ENCODE measurements around the gene RNU1-4. TPM values are rescaled to one million over a fixed set of nuclear protein-coding genes. Genes with fewer than 3 reads are reported as not detected.
"Not testable (repeated sequence)": the region's sequence is repeated elsewhere in the genome, so short reads cannot be mapped to it uniquely, and the experiment has no call there.

RNU1-4 gene
- total RNA-seq (17,380 TPM), polyA plus RNA-seq (not detected)
- long read RNA-seq, donor 1 = 0 reads
- long read RNA-seq, donor 2 = 0 reads
- long read RNA-seq, donor 3, partial matches to known transcripts = 0 of 4 reads
- long read RNA-seq, donor 3, other reads (novel, unspliced or antisense) = 0 of 4 reads
- long read RNA-seq, donor 4 = 0 reads
- long read RNA-seq, donor 5, partial matches to known transcripts = 0 of 2 reads
- long read RNA-seq, donor 5, other reads (novel, unspliced or antisense) = 0 of 2 reads
- long read RNA-seq, donor 6, partial matches to known transcripts = 0 of 1 reads
- long read RNA-seq, donor 6, other reads (novel, unspliced or antisense) = 0 of 1 reads
- long read RNA-seq, donor 7 = 0 reads
- long read RNA-seq, donor 8 = 0 reads
- long read RNA-seq, donor 9, partial matches to known transcripts = 0 of 1 reads
- long read RNA-seq, donor 9, other reads (novel, unspliced or antisense) = 0 of 1 reads
- long read RNA-seq, donor 10 = 0 reads

DNA sequence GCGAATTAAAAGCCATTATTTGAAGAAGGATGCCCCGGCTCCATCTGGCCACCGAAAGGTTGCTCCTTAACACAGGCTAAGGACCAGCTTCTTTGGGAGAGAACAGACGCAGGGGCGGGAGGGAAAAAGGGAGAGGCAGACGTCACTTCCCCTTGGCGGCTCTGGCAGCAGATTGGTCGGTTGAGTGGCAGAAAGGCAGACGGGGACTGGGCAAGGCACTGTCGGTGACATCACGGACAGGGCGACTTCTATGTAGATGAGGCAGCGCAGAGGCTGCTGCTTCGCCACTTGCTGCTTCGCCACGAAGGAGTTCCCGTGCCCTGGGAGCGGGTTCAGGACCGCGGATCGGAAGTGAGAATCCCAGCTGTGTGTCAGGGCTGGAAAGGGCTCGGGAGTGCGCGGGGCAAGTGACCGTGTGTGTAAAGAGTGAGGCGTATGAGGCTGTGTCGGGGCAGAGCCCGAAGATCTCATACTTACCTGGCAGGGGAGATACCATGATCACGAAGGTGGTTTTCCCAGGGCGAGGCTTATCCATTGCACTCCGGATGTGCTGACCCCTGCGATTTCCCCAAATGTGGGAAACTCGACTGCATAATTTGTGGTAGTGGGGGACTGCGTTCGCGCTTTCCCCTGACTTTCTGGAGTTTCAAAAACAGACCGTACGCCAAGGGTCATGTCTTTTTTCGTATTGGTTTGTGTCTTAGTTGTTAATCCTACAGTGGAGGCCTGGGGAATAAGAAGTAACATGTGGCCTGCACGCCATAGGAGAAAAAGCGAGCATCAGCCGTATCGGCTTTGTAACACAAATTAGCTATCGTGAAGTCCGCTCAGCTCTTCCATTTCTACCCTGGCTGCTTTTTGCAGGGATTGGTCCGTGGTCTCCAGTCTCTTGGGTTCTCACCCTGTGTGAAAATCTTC, at the start of gene RNU1-4:
TSS of gene RNU1-4 (plus strand) at position 470 of the 918 bp plus-strand sequence.
- not testable (repeated sequence) for DNase-seq (ENCODE audit: low read depth in 6 of 9, low spot score in 9 of 9); H3K9me3 ChIP-seq (ENCODE audit: control insufficient read depth in 2 of 2, insufficient read depth in 1 of 2, low read length in 1 of 2); H3K27me3 ChIP-seq (ENCODE audit: control insufficient read depth in 2 of 2, insufficient read depth in 1 of 2, low read length in 1 of 2); H3K4me3 ChIP-seq (ENCODE audit: low read length in 2 of 2); H3K4me1 ChIP-seq (ENCODE audit: control insufficient read depth in 2 of 2, insufficient read depth in 2 of 2, low read length in 2 of 2); H3K27ac ChIP-seq (ENCODE audit: low read depth in 1 of 2, low read length in 1 of 2); H3K36me3 ChIP-seq (ENCODE audit: control insufficient read depth in 2 of 2, insufficient read depth in 2 of 2, low read length in 1 of 2)
- WGBS = no CpG with 5 or more reads among the region's 46 CpGs

DNA sequence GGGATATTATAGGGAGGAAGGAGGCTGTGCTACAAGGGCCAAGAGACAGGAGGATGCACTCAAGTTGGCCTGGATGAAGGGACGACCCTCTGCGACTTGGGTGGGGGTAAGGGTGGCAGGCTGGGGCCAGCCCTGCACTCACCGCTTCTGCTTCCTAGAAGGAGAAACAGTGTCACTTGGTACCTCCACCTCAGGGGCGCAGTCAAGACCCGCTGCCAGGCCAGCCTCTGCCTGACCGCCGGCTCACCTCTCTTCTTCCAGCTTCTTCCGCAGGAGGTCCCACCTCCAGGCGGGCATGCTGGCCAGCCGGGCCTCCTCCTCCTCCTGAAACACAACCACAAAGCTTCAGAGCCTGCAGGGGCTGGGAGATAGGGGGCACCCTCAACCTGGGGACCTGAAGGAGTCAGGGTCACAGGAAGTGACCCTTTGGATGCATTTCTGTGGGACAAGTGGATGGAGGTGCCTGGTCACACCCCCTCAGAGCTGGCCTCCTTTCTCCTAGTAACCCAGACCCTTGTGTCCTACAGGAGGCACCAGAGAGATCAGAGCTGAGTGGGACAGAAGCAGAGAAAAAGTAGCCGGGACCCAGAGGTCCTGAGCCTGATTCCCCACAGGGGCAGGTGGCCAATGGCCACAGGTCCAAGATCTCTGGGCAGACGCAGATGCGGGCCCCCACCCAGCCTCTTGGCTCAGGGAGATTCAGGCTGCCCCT, 49.2 kb upstream of the RNU1-4 start:
- H3K27me3 ChIP-seq (ENCODE audit: control insufficient read depth in 2 of 2, insufficient read depth in 1 of 2, low read length in 1 of 2) = peaks cover 0 to 21% of the 10 kb centered on the region in 2 donors
- H3K9me3 ChIP-seq (ENCODE audit: control insufficient read depth in 2 of 2, insufficient read depth in 1 of 2, low read length in 1 of 2); H3K4me1 ChIP-seq (ENCODE audit: control insufficient read depth in 2 of 2, insufficient read depth in 2 of 2, low read length in 2 of 2); H3K4me3 ChIP-seq (ENCODE audit: low read length in 2 of 2); H3K27ac ChIP-seq (ENCODE audit: low read depth in 1 of 2, low read length in 1 of 2); H3K36me3 ChIP-seq (ENCODE audit: control insufficient read depth in 2 of 2, insufficient read depth in 2 of 2, low read length in 1 of 2); DNase-seq (ENCODE audit: low read depth in 6 of 9, low spot score in 9 of 9): not testable (repeated sequence)
- 98% methylated on average over 7 of the region's 13 CpGs for WGBS

DNA sequence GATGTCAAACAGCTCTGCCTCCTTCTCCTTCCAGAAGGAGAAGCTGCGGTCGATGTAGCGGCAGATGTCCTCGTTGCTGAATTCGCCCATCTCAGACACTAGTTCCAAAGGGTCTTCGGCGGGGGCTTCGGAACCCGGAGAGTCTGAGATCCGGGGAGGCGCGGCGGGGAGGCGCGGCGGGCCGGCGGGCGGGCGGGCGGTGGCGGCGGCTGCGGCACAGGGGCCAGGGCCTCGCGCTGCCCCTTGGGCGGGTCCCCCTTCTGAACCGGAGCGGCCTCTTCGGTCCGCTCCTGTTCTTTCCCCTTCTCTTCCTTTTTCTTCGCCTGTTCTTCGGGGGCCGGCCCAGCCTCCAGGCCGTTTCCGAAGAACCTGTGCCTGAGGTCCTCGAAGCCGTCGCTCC, 48.0 kb upstream of the RNU1-4 start:
- not testable (repeated sequence) for H3K36me3 ChIP-seq (ENCODE audit: control insufficient read depth in 2 of 2, insufficient read depth in 2 of 2, low read length in 1 of 2); H3K9me3 ChIP-seq (ENCODE audit: control insufficient read depth in 2 of 2, insufficient read depth in 1 of 2, low read length in 1 of 2); DNase-seq (ENCODE audit: low read depth in 6 of 9, low spot score in 9 of 9); H3K4me3 ChIP-seq (ENCODE audit: low read length in 2 of 2); H3K4me1 ChIP-seq (ENCODE audit: control insufficient read depth in 2 of 2, insufficient read depth in 2 of 2, low read length in 2 of 2); H3K27ac ChIP-seq (ENCODE audit: low read depth in 1 of 2, low read length in 1 of 2)
- H3K27me3 ChIP-seq (ENCODE audit: control insufficient read depth in 2 of 2, insufficient read depth in 1 of 2, low read length in 1 of 2) = peaks cover 0 to 28% of the 10 kb centered on the region in 2 donors
- 7% methylated on average over 27 of the region's 39 CpGs for WGBS

DNA sequence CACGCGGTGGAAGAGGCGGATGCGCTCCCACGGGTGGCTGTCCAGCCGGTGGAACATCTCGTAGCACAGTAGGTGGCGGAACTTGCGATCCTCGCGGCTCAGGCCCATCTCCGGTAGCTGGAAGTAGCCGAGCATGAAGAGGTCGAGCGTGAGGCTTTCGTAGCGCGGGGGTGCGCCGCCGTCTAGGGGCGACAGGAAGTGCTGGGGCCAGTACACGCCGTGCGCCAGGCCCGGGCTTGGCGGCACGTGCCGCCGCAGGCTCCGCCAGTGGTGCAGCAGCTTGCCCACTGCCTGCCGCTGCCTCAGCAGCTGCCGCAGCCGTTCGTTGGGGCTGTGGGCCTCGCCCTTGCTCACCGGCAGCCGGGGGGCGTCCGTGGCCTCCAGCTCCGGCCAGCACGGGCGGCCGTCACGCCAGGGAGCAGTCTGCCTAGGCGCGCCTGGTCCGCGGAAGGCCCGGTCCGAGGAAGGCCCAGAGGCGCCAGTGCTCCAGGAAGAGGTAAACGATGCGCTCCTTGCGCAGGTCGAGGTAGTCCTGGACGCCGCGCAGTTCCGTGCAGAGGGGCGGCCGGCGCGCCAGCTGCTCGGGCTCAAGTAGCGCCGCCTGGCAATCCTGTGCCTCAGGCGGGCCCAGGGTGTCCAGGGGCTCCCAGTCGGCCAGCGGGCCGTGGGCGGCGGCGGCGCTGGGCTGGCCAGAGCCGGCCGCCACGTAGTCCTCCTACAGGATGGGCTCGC, 47.4 kb upstream of the RNU1-4 start:
- not testable (repeated sequence) for H3K27ac ChIP-seq (ENCODE audit: low read depth in 1 of 2, low read length in 1 of 2); H3K4me3 ChIP-seq (ENCODE audit: low read length in 2 of 2); H3K4me1 ChIP-seq (ENCODE audit: control insufficient read depth in 2 of 2, insufficient read depth in 2 of 2, low read length in 2 of 2); H3K9me3 ChIP-seq (ENCODE audit: control insufficient read depth in 2 of 2, insufficient read depth in 1 of 2, low read length in 1 of 2); DNase-seq (ENCODE audit: low read depth in 6 of 9, low spot score in 9 of 9); H3K36me3 ChIP-seq (ENCODE audit: control insufficient read depth in 2 of 2, insufficient read depth in 2 of 2, low read length in 1 of 2)
- WGBS = 1% methylated on average over 22 of the region's 79 CpGs
- peaks cover 0 to 29% of the 10 kb centered on the region in 2 donors for H3K27me3 ChIP-seq (ENCODE audit: control insufficient read depth in 2 of 2, insufficient read depth in 1 of 2, low read length in 1 of 2)

DNA sequence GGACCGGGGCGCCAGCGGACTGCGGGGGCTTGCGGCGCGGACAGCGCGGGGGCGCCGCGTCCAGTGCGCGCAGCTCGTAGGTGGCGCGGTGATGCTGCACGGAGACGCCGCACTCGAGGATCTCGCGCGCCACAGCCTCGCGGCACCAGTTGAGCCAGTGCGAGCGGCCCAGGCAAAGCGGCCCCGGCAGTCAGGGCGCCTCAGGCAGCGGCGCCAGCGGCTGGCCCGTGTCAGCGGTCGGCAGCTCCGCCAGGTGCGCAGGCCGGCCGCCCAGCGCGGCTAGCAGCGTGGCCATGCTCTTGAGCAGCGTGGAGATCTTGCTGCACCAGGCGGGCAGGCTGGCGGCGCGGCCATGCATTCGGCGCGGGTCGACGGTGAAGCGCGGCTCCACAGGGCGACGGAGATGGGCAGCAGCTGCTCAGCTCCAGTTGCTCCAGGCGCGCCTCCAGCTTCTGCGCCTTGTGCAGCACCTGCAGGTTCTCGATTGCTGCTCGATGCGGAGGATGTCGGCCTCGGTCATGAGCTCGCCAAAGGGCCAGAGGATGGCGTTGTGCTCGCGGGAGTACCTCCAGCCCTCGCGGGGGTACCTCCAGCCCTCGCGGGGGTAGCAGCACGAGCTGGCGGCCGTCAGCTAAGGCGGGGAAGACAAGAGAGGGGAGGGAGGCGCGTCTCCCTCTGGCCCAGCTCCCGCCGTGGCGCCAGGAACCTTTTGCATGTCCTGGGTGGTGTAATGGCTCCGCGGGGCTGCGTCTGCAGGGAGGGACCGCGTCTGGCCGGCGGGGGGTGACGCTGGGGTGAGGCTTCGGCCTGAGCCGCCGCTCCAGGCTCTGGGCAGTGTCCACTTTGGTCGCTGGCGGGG, 46.6 kb upstream of the RNU1-4 start:
- not testable (repeated sequence) for H3K4me3 ChIP-seq (ENCODE audit: low read length in 2 of 2); H3K4me1 ChIP-seq (ENCODE audit: control insufficient read depth in 2 of 2, insufficient read depth in 2 of 2, low read length in 2 of 2); H3K9me3 ChIP-seq (ENCODE audit: control insufficient read depth in 2 of 2, insufficient read depth in 1 of 2, low read length in 1 of 2); DNase-seq (ENCODE audit: low read depth in 6 of 9, low spot score in 9 of 9); H3K27ac ChIP-seq (ENCODE audit: low read depth in 1 of 2, low read length in 1 of 2); H3K36me3 ChIP-seq (ENCODE audit: control insufficient read depth in 2 of 2, insufficient read depth in 2 of 2, low read length in 1 of 2)
- WGBS = 5% methylated on average over 36 of the region's 96 CpGs
- peaks cover 0 to 33% of the 10 kb centered on the region in 2 donors for H3K27me3 ChIP-seq (ENCODE audit: control insufficient read depth in 2 of 2, insufficient read depth in 1 of 2, low read length in 1 of 2)

DNA sequence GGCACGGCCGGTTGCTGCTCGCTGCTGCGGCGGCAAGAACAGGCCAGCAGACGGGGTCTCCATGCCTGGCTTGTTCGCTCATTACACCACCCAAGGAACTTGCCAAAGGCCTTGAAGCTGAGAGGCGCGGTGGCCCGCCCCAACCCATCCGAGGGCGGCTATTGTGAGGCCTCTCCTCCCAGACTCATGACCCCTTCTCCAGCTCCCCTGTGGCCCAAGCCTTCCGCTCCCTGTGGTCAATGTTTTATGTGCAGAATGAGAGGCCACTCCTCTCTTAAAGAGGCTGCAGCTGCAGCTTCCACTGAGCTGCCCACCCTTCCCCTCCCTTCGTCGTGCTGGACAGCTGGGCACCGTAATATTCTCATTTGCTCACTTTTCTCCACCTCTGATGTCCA, 46.0 kb upstream of the RNU1-4 start:
- not testable (repeated sequence) for H3K9me3 ChIP-seq (ENCODE audit: control insufficient read depth in 2 of 2, insufficient read depth in 1 of 2, low read length in 1 of 2); H3K36me3 ChIP-seq (ENCODE audit: control insufficient read depth in 2 of 2, insufficient read depth in 2 of 2, low read length in 1 of 2); H3K27ac ChIP-seq (ENCODE audit: low read depth in 1 of 2, low read length in 1 of 2); DNase-seq (ENCODE audit: low read depth in 6 of 9, low spot score in 9 of 9); H3K4me3 ChIP-seq (ENCODE audit: low read length in 2 of 2); H3K4me1 ChIP-seq (ENCODE audit: control insufficient read depth in 2 of 2, insufficient read depth in 2 of 2, low read length in 2 of 2)
- H3K27me3 ChIP-seq (ENCODE audit: control insufficient read depth in 2 of 2, insufficient read depth in 1 of 2, low read length in 1 of 2) = peaks cover 0 to 37% of the 10 kb centered on the region in 2 donors
- no CpG with 5 or more reads among the region's 16 CpGs for WGBS

DNA sequence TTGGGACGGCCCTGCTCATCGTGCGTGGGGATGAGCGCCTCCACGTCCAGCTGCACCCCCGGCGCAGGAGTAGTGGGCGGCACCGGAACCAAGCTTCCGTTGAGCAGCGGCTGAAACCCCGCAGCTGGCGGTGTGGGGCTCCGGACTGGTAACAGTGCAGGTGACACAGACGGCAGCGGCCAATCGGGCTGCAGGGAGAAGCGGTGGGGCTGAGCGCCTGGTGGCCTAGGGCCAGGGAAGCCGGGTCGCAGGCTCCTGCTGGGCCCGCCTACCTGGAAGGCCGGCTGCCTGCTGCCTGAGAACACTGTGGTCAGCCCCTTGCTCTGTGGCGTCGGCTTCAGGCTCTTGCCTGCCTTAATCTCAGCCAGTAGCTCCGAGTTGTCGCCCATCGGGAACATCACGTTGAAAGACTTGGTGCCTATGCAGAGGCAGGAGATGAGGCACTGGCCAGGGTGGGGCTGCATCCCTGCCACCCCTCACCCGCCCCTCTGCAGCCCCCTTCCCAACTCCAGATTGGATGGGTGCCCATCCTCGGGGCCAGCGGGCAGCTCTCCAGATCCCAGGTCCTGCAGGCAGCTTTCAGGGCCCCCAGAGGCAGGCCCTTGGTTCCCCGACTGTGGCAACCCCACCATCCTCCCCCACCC, 43.7 kb upstream of the RNU1-4 start:
- not testable (repeated sequence) for H3K36me3 ChIP-seq (ENCODE audit: control insufficient read depth in 2 of 2, insufficient read depth in 2 of 2, low read length in 1 of 2); H3K27ac ChIP-seq (ENCODE audit: low read depth in 1 of 2, low read length in 1 of 2); H3K4me1 ChIP-seq (ENCODE audit: control insufficient read depth in 2 of 2, insufficient read depth in 2 of 2, low read length in 2 of 2); H3K4me3 ChIP-seq (ENCODE audit: low read length in 2 of 2); H3K9me3 ChIP-seq (ENCODE audit: control insufficient read depth in 2 of 2, insufficient read depth in 1 of 2, low read length in 1 of 2); DNase-seq (ENCODE audit: low read depth in 6 of 9, low spot score in 9 of 9)
- 53% methylated on average over 25 of the region's 33 CpGs for WGBS
- H3K27me3 ChIP-seq (ENCODE audit: control insufficient read depth in 2 of 2, insufficient read depth in 1 of 2, low read length in 1 of 2) = peaks cover 0 to 40% of the 10 kb centered on the region in 2 donors
